ENCODE data around the gene TNFAIP2.
"Not testable (repeated sequence)": the region's sequence is repeated elsewhere in the genome, so short reads cannot be mapped to it uniquely, and the experiment has no call there.

TNFAIP2 gene

GRCh38 chr14:103107941-103108748, 15.1 kb upstream of the TNFAIP2 start:
- no peak for DNase-seq

DNA sequence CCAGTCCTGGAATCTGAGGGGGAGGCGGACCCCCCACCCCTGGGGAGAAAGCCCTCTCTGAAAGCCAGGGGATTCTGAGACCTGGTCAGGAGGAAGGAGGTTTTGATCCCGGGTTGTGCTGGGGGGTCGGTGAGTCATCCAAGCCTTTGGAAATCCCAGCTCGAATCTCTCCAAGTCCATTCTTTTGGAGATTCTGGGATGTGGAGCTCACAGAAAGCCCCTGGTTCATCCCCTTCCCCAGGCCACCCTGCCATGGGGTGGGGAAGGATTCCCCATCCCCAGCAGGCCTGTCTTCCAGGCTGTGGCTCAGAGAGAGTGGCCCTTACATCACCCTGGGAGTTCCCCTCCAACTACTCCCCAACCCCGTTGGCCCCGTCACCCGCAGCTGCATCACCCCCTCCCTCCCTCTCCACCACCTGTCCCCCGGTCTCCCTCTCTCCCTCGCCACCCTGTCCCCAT, 14.5 kb upstream of the TNFAIP2 start:
- no peak for DNase-seq

- no peak for DNase-seq
These were observed 13.5 kb upstream of the TNFAIP2 start for GRCh38 chr14:103109535-103110441.

- no peak for DNase-seq
These were observed 12.5 kb upstream of the TNFAIP2 start for GRCh38 chr14:103110681-103111231.

DNA sequence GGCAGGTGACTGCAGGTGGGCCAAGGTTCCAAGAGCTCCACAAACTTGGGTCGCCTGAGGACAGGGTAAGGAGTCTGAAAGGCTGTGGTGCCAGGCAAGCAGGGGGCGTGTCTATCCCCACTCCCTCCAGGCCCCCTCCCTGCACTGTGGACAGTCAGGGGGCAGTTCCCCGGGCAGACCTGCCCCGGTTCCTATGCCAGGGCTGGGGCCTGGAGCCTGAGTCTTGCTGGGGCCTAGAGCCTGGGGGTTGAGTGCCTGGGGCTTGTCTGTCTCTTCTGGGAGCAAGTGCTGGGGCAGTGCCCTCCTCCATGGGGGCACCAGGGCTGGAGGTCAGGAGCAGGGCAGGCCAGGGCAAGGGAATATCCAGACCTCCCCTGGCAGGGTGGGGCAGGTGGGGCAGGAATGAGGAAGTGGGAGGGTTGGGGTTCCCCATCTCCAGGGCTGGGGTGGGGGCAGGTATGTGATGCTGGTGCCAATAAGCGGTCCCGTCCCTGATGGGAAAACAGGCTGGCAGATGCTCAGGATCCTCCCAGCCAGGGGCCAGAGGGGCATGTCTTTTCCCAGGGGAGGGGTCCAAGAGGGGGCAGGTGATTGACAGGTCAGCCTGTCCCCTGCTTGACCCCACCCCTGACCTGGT, 11.9 kb upstream of the TNFAIP2 start:
- no peak for DNase-seq

DNA sequence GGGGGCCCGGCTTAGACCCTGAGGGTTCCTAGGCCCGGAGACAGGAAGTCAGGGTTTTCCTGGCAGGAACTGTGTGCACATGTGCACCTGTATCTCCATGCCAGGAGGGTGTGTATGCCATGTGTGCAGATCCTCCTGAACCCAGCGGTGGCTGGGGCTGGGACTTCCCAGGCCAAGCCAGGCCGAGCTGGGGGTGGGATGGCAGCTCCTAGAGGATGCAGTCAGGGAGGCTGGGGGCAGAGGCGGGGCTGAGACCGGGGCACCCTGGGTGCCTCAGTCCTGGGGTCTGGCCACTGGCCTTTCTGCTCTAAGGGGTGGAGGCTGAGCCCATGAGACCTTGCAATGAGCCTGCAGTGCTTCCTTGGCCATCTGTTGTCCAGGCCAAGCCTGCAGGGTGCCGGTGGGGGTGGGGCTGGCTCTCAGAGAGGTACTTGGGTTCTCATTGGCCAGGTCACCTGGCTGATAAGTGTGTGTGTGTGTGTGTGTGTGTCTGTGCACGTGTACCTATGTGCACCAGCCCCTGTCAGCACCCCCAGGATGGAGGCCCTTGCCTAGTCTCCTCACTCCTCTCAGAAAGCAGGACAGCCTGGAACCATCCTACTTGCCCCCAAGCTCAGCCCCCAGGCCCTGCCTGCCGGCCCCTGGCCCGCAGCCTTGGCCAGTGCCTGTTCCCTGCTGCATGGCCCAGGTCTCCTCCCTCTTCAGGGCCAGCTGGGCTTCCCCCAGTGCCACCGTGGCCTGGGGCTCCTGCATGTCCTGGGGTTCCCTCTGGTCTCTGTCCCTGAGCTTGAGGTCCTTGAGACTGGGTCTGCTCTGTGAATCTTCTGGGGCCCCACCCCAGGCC, 10.6 kb upstream of the TNFAIP2 start:
- no peak for DNase-seq

GRCh38 chr14:103113303-103113702, 10.0 kb upstream of the TNFAIP2 start:
- DNase-seq: no peak

GRCh38 chr14:103113774-103114173, 9.5 kb upstream of the TNFAIP2 start:
- no peak for DNase-seq

GRCh38 chr14:103115086-103115679, 8.1 kb upstream of the TNFAIP2 start:
- DNase-seq: not testable (repeated sequence)

- DNase-seq: no peak
These were observed 7.3 kb upstream of the TNFAIP2 start for GRCh38 chr14:103115845-103116572.

- no peak for DNase-seq
These were observed 6.6 kb upstream of the TNFAIP2 start for GRCh38 chr14:103116636-103117035.

GRCh38 chr14:103117499-103117898, 5.8 kb upstream of the TNFAIP2 start:
- not testable (repeated sequence) for DNase-seq

DNA sequence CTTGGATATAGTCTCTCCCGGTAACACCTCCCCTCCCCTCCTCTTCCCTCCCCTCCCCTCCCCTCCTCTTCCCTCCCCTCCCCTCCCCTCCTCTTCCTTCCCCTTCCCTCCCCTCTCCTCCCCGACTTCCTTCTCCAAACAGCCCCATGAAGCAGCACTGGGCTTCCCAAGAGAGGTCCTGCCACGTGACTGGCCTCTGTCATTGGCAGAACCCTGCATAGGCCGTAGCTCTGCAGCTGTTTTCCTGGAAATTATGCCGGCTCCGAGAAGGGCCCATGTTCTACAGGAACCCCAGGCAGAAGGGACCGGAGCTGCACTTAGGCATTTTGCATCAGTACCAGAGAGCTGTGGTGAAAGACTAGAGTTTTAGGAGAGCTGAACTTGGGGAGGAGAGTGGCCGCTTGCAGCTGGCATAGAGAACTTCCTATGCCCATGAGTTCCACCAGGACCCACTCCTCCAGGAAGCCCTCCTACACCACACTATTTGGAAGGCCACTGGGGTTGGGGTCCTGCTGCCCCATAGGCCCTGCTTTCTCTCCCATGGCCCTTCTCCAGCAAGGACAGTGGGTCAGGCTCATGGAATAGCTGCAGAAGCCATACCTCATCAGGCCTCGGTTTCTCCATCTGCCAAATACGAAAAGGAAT, 5.1 kb upstream of the TNFAIP2 start:
- DNase-seq: no peak

GRCh38 chr14:103118663-103119404, 4.4 kb upstream of the TNFAIP2 start:
- no peak for DNase-seq

DNA sequence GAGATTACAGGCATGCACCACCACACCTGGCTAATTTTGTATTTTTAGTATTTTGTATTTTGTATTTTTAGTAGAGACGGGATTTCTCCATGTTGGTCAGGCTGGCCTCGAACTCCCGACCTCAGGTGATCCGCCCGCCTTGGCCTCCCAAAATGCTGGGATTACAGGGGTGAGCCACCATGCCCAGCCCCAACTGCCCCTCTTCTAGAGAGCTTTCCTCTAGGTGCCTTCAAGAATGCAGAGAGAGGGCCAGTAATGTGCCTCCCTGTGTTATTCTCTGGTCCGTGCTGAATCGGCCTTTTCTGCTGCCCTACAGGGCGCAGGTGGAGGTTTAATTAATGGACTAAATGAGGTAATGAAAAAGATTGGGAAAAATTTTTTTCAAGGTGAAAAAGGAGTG, 3.7 kb upstream of the TNFAIP2 start:
- DNase-seq: not testable (repeated sequence)

DNA sequence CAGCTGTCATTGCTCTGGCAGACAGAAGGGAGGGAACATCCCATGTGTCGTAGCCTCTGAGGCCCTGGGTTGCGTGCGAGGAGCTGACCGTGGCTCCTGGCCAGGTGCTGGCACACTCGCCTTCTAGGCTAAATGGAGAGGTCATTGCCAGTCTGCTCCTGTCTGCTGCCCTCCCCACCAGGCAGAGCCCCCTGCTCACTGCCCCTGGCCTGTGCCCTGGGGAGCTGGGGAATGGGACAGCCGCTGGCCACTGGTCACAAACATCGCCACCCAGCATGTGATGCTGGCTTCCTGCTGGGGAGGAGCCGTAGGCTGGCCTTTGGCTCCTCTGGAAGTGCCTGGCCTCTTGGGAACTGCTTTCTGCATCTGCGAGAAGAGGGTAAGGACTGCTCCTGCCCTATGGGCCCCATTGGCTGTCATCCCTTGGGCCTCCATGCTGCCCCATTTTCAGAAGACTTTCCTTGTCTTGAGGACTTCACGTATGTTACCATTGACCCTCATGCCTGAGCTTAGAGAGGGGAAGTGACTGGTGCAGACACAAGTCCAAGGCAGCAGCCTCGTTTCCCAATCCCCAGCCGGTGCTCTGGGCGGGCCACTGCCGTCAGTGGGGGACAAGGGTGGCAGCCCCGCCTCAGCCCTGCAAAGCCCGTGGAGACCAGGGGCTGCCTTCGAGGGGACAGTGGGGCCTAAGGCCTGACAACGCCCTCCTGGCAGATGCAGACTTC, 2.0 kb upstream of the TNFAIP2 start:
- DNase-seq: no peak

- DNase-seq: no peak
These were observed 1.2 kb upstream of the TNFAIP2 start for GRCh38 chr14:103121846-103122584.

GRCh38 chr14:103122585-103122946, 695 bp upstream of the TNFAIP2 start:
- no peak for DNase-seq
